H1 (cell line): Measurements from ENCODE around the gene SART1. TPM values are rescaled to one million over a fixed set of nuclear protein-coding genes. Genes with fewer than 3 reads are reported as not detected.

Experiments used
- ASH2L ChIP-seq: fragments of 200-600, 300-600 bp; sonication (generic); IDR thresholded peaks from one replicate; pipeline ENCODE4 v1.7.1; 2017; ENCODE audit warnings: low read length
- CBX5 ChIP-seq: fragments of 300-800, 300-1000 bp; sonication (generic); IDR thresholded peaks from 2 replicates; pipeline ENCODE4 v1.7.1; 2016; ENCODE audit warnings: antibody characterized with exemption, low read length, low read depth
- EGR1 ChIP-seq: IDR thresholded peaks from 2 replicates; pipeline ENCODE4 v1.6.1; 2011; ENCODE audit warnings: low read depth, low read length, borderline replicate concordance
- KDM5A ChIP-seq: fragments of 200-600 bp; IDR thresholded peaks from 2 replicates; pipeline ENCODE4 v1.7.1; 2012; ENCODE audit warnings: mild to moderate bottlenecking, low read length, inconsistent platforms, mixed read lengths
- NANOG ChIP-seq: IDR thresholded peaks from 2 replicates; pipeline ENCODE4 v1.6.1; 2011; ENCODE audit warnings: low read length, low read depth, mild to moderate bottlenecking, inconsistent platforms; ENCODE audit not compliant: insufficient read depth, poor library complexity, severe bottlenecking
- NRF1 ChIP-seq: IDR thresholded peaks from 2 replicates; pipeline ENCODE4 v1.6.1; 2011; ENCODE audit warnings: mild to moderate bottlenecking, low read depth, low read length, improper control_type of control experiment
- RNF2 ChIP-seq: fragments of 200-900, 300-1000 bp; sonication (generic); IDR thresholded peaks from 2 replicates; pipeline ENCODE4 v1.7.1; 2016; ENCODE audit warnings: borderline replicate concordance, low read depth, mild to moderate bottlenecking, antibody characterized with exemption, low read length; ENCODE audit not compliant: poor library complexity, severe bottlenecking; ENCODE audit errors: missing control alignments
- SIX5 ChIP-seq: IDR thresholded peaks from 2 replicates; pipeline ENCODE4 v1.6.1; 2011; ENCODE audit warnings: mild to moderate bottlenecking, low read depth, low read length
- SP1 ChIP-seq: IDR thresholded peaks from 2 replicates; pipeline ENCODE4 v1.6.1; 2011; ENCODE audit warnings: low read depth, low read length
- TBP ChIP-seq: IDR thresholded peaks from 2 replicates; pipeline ENCODE4 v1.6.1; 2011; ENCODE audit warnings: low read depth, low read length, improper control_type of control experiment
- polyA plus RNA-seq, 7 experiments: library from polyadenylated mRNA; depleted of rRNA in 3 of 7; stranded (reverse) in 5 of 7; unstranded in 2 of 7; fragments of >200 nt in 5 of 7; fragments of 200-250 nt in 2 of 7; gene quantifications; 1 replicate in 5 of 7; 2 replicates in 1 of 7; 4 replicates in 1 of 7; pipeline versions ENCODE4 v1.2.1 to v1.2.3, GENCODE V29; 2011 to 2013; ENCODE audit warnings: missing spikeins in 2 of 7, mixed read lengths in 2 of 7
- total RNA-seq: library from RNA; stranded (reverse); fragmentation: NEBNext Ultra II Directional; extraction: Animal tissue kit (Norgen Biotek cat#: 25700); gene quantifications from 2 replicates; pipeline ENCODE4 v1.2.1, GENCODE V29; 2021

SART1 gene
- total and polyA plus RNA-seq, 2 of the 8 experiments (the other 6 are each of a cell fraction or from before 2014, with no cell fraction given), result 9.7 to 46.1 TPM

GRCh38 chr11:65941720-65942310 is 19.7 kb upstream of the SART1 start (continued):
- TF ChIP-seq NRF1 (no peak), NANOG (no peak), SIX5 (no peak), RNF2 (no peak), SP1 (no peak), KDM5A (no peak), EGR1 (no peak), ASH2L (no peak), TBP (no peak), CBX5 (no peak)
